Fibroblast of skin of abdomen (primary cell): ENCODE data around the gene PSMC1.

Experiments used
- DNase-seq: peaks from one replicate; pipeline ENCODE4 v3.0.0-alpha.2; 2013

PSMC1 gene

GRCh38 chr14:90276646-90277367 is 20.5 kb downstream of the PSMC1 start:
- no peak for DNase-seq

GRCh38 chr14:90277581-90278198 is 21.3 kb downstream of the PSMC1 start:
- DNase-seq, result no peak

- no peak for DNase-seq
Observed at GRCh38 chr14:90278199-90279175, 22.1 kb downstream of the PSMC1 start.

GRCh38 chr14:90280096-90280495 is 23.7 kb downstream of the PSMC1 start:
- DNase-seq, result no peak

DNA sequence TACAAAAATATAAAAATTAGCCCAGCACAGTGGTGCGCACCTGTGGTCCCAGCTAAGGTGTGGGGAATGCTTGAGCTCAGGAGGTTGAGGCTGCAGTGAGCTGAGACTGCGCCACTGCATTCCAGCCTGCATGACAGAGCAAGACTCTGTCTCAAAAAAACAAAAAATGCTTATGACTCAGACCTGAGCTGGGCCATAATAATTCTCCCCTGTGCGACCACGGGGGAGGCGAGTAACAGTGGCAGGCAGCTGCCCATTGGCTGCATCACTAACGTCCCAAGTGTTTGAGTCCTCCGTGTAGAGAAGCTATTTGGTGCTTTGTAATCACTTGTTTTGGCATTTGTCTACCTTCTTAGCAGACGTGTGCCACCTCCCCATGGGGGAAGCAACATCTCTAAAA is 24.9 kb downstream of the PSMC1 start:
- DNase-seq, result peak; percentile 82

- peak; percentile 40 for DNase-seq
Observed at GRCh38 chr14:90281756-90282155, 25.4 kb downstream of the PSMC1 start.

DNA sequence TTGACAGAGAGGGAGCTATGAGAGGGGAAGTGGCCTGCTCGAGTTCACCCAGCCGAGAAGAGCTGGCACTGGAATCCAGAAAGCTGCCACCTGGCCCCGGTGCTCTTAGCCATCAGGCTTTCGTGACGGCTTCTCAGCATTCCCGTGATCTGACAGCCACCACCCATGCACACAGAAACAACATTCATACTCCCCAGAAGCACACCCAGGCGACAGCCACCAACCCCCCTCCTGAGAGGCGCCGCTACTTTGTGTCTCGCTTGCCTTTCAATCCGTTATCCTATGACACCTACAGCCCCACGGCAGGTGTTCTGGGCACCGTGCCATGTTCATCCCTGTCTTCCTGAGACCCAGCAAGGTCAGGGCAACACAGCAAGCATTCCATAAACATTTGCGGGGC is 31.4 kb downstream of the PSMC1 start:
- DNase-seq, result no peak

DNA sequence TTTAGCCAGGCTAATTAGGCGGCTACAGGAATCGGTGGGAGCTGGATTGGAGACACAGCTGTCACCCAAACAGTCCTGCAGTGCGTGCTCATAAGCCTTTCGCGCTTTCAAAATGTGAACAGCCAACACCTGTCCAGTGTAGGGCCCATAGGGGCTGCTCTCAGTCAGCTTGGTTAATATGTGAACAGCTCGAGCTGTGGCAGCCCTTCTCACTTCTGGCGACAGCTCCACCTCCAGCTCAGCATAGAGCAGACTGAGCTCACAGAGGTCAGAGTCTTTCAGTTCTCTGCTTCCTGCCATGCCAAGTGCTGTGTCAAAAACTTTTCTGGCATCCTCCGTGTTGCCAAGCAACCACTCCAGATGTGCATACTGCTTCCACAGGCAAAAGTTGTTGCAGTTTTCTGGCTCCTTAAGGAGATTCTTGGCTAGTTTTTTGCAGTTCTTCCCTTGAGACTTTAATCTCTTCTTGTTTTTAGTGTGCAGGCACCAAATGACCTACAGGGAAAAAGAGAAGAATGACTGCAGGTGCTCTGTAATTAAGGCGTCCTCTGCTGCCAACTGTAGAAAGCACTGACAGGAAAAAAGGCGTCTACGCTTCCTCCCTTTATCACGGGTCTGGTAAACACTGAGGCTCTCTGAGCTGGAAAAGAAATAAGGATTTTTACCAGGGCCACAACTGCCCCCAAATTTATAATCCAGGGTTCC is 32.5 kb downstream of the PSMC1 start:
- no peak for DNase-seq

GRCh38 chr14:90290337-90291011 is 34.1 kb downstream of the PSMC1 start:
- no peak for DNase-seq

GRCh38 chr14:90291699-90292098 is 35.3 kb downstream of the PSMC1 start:
- no peak for DNase-seq

GRCh38 chr14:90293766-90294730 is 37.7 kb downstream of the PSMC1 start:
- DNase-seq, result no peak

DNA sequence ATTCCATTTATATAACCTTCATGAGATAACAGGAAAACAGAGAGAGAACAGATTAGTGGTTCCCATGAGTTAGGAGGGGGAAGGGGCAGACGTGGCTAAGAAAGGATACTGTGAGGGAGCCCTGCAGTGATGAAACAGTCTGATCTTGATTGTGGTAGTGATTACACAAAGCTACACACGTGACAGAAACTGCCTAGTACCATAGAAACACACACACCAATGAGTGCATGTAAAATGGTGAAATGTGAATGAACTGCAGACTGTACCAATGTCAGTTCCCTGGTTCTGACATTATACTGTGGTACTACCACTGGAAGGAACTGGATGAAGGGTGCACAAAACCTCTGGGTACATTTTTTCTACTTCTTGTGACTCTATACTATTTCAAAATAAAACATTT is 38.5 kb downstream of the PSMC1 start:
- no peak for DNase-seq

- DNase-seq, result no peak
Observed at GRCh38 chr14:90295870-90296516, 39.6 kb downstream of the PSMC1 start.

DNA sequence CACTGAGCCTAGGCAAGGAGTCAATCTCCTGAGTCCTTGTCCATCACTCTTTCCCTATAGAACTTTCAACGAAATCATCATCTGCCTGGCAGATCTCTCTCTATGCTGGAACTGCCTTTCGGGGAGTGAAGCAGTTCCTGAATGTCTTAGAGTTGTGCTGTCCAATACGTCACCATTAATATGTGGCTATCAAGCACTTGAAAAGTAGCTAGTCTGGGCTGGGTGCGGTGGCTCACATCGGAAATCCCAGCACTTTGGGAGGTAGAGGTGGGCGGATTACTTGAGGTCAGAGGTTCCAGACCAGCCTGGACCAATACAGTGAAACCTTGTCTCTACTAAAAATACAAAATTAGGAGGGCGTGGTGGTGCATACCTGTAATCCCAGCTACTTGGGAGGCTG is 40.3 kb downstream of the PSMC1 start:
- DNase-seq, result no peak

GRCh38 chr14:90297876-90298629 is 41.7 kb downstream of the PSMC1 start:
- DNase-seq, result no peak

DNA sequence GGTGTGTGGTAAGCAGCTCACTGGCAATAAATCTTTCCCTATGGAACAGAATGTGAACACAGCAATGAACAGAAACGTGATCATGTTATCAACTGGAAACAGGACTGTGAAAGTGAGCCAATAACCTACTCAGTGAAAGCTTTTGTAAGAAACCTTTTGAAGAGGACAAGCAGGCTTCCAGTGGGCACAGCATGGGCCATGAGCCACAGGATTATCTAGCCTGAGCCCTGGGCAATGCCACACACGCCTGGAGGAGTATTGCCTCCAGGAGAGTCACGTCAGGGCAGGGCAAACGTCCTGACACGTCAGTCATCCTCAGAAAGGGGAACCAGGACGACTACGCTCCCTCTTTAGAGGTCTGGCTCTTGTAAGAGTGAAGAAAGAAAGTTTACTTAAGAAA is 43.1 kb downstream of the PSMC1 start:
- no peak for DNase-seq

DNA sequence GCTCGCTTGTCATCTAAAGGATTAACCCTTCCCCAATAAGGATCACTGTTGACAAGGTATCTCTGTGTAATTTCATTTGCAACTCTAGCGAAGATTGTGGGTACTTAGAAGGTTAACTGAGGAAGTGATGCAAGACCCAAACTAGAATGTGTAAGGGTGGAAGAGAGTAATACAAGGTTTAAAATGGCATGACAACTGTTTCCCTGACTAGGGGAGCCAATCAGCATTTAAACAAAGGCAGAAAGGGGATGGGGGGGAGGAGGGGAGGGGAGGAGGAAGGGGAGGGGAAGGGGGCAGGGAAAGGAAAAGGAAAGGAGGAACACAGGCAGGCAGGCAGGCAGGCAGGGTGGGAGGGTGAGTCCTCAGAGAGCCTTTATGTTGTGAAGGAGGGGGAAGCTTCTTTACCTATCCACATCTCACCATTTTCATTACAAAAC is 44.3 kb downstream of the PSMC1 start:
- DNase-seq, result peak; percentile 46

DNA sequence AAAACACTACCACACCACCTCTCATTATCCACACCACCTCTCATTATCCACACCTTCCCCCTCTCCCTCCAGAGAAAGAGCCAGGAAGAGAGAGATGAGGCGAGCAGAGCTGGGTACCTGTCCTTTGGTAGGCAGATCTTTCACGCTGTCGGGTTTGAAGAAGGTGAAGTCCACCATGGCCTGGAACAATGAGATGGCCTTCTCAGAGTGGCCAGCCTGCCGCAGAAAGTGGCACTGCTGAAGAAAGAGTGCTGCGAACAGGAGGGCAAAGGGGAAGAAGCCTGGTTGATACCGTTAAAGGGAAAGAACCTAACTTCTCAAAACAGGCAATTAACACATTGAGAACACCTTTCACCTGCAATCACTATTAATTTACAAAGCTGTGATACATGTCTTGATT is 44.8 kb downstream of the PSMC1 start:
- no peak for DNase-seq

GRCh38 chr14:90301668-90302090 is 45.3 kb downstream of the PSMC1 start:
- peak; percentile 69 for DNase-seq
